Ovary (tissue), 3 donors: ENCODE measurements around the gene IL1RAPL2.

ENCODE experiments used
- EP300 ChIP-seq: sonication (generic); formaldehyde crosslinking; IDR thresholded peaks from one replicate; pipeline ENCODE4 v1.6.1; 2017; ENCODE audit warnings: antibody characterized with exemption
- POLR2A ChIP-seq: fragments of 450-650 bp; IDR thresholded peaks from one replicate; pipeline ENCODE4 v1.6.1; 2017; ENCODE audit warnings: antibody characterized with exemption, mild to moderate bottlenecking, moderate library complexity
- TF ChIP-seq, protein P1 (sequence below), 3 donors: fragments of 450-650 bp in 2 of 3; fragments of 200-600 bp in 1 of 3; IDR thresholded peaks; one replicate each; pipeline versions ENCODE4 v1.5.1 to v1.8.0; 2016 to 2022; ENCODE audit warnings: antibody characterized with exemption in 3 of 3, mild to moderate bottlenecking in 1 of 3
- donor health status: DM: no; HTN: no; CAD: no.

DNA sequence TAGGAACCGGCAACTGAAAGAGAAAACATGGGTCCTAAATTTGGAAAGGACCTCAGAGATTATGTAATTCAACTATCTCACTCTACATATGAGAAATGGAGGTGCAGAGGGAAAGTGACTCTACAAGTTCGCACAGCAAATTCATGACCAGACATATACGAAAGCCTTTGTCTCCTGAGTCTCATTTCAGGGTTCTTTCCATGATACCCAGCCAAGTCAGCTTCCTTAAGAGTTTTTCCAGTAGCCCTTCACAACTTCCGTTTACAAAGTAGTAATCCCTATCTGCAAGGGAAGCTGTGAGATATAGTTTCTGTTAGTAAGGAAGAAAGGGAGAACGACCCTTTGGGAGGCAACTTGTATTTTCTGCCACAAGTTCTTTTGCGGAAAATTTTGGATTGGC, 543.9 kb downstream of the IL1RAPL2 start:
- TF ChIP-seq, protein P1, sequence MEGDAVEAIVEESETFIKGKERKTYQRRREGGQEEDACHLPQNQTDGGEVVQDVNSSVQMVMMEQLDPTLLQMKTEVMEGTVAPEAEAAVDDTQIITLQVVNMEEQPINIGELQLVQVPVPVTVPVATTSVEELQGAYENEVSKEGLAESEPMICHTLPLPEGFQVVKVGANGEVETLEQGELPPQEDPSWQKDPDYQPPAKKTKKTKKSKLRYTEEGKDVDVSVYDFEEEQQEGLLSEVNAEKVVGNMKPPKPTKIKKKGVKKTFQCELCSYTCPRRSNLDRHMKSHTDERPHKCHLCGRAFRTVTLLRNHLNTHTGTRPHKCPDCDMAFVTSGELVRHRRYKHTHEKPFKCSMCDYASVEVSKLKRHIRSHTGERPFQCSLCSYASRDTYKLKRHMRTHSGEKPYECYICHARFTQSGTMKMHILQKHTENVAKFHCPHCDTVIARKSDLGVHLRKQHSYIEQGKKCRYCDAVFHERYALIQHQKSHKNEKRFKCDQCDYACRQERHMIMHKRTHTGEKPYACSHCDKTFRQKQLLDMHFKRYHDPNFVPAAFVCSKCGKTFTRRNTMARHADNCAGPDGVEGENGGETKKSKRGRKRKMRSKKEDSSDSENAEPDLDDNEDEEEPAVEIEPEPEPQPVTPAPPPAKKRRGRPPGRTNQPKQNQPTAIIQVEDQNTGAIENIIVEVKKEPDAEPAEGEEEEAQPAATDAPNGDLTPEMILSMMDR (IDR thresholded peaks at IDR 0.05) = no peak
- TF ChIP-seq POLR2A (no peak), EP300 (no peak)
